ENCODE measurements around the gene ZNF75A.

The ZNF75A gene

GRCh38 chr16:3304370-3304769 lies 927 bp upstream of the ZNF75A start:
- H3K4me2 ChIP-seq (ENCODE audit: low read depth, low read length): peak overlapping the region; percentile 89
- no peaks in the 10 kb centered on the region for H3K27me3 ChIP-seq (replicated peaks; ENCODE audit: insufficient read depth, low read length)
- peaks cover 10% of the 10 kb centered on the region; the same call in 1 of the 2 replicates for H3K4me1 ChIP-seq (ENCODE audit: low read length)
- peaks cover 5% of the 10 kb centered on the region for H3K79me2 ChIP-seq (ENCODE audit: low read length)
- no peaks in the 10 kb centered on the region for H3K9me3 ChIP-seq (replicated peaks; ENCODE audit: insufficient read depth, low read length)
- H3K9me2 ChIP-seq (replicated peaks; ENCODE audit: insufficient read depth, low read length): no peaks in the 10 kb centered on the region
- peaks cover 14% of the 10 kb centered on the region for H3K36me3 ChIP-seq (replicated peaks; ENCODE audit: insufficient read depth, low read length)
- DNase-seq: no peak
- TF ChIP-seq EZH2 (optimal IDR thresholded peaks at IDR 0.05; ENCODE audit: low read depth, low read length) (no peak), CTCF (IDR thresholded peaks at IDR 0.05; ENCODE audit: low read length) (no peak), EZH2phosphoT487 (IDR thresholded peaks at IDR 0.05; ENCODE audit: low read length) (no peak)
- H3K4me3 ChIP-seq (ENCODE audit: low read length): peak overlapping the region; percentile 72
- no peaks in the 10 kb centered on the region for H3F3A ChIP-seq (ENCODE audit: insufficient read depth, low read length)
- no peak overlapping the region for H3K27ac ChIP-seq (ENCODE audit: low read length)
- no peaks in the 10 kb centered on the region for H4K20me1 ChIP-seq (ENCODE audit: insufficient read depth, low read length)
- peak overlapping the region; percentile 91 for H2AFZ ChIP-seq (ENCODE audit: low read length)
- H3K9ac ChIP-seq (ENCODE audit: low read length): no peak overlapping the region

- Histone ChIP-seq H2AFZ (ENCODE audit: low read length) (peak overlapping the region; percentile 91), H4K20me1 (ENCODE audit: insufficient read depth, low read length) (no peaks in the 10 kb centered on the region), H3K27me3 (replicated peaks; ENCODE audit: insufficient read depth, low read length) (no peaks in the 10 kb centered on the region), H3K9ac (ENCODE audit: low read length) (peak overlapping the region; percentile 76; the same call in 1 of the 2 replicates), H3F3A (ENCODE audit: insufficient read depth, low read length) (no peaks in the 10 kb centered on the region), H3K27ac (ENCODE audit: low read length) (peak overlapping the region; percentile 75; the same call in 1 of the 2 replicates), H3K36me3 (replicated peaks; ENCODE audit: insufficient read depth, low read length) (peaks cover 14% of the 10 kb centered on the region), H3K4me1 (ENCODE audit: low read length) (peaks cover 10% of the 10 kb centered on the region; the same call in 1 of the 2 replicates), H3K4me2 (ENCODE audit: low read depth, low read length) (peak overlapping the region; percentile 89), H3K4me3 (ENCODE audit: low read length) (peak overlapping the region; percentile 72), H3K9me2 (replicated peaks; ENCODE audit: insufficient read depth, low read length) (no peaks in the 10 kb centered on the region), H3K9me3 (replicated peaks; ENCODE audit: insufficient read depth, low read length) (no peaks in the 10 kb centered on the region), H3K79me2 (ENCODE audit: low read length) (peaks cover 5% of the 10 kb centered on the region)
- DNase-seq: no peak
- TF ChIP-seq EZH2 (optimal IDR thresholded peaks at IDR 0.05; ENCODE audit: low read depth, low read length) (no peak), EZH2phosphoT487 (IDR thresholded peaks at IDR 0.05; ENCODE audit: low read length) (no peak), CTCF (IDR thresholded peaks at IDR 0.05; ENCODE audit: low read length) (no peak)
These were observed 781 bp downstream of the ZNF75A start for GRCh38 chr16:3306078-3306477.

- no peaks in the 10 kb centered on the region for H3F3A ChIP-seq (ENCODE audit: insufficient read depth, low read length)
- TF ChIP-seq EZH2 (optimal IDR thresholded peaks at IDR 0.05; ENCODE audit: low read depth, low read length) (no peak), CTCF (IDR thresholded peaks at IDR 0.05; ENCODE audit: low read length) (no peak), EZH2phosphoT487 (IDR thresholded peaks at IDR 0.05; ENCODE audit: low read length) (no peak)
- no peak overlapping the region for H3K9ac ChIP-seq (ENCODE audit: low read length)
- H3K9me2 ChIP-seq (replicated peaks; ENCODE audit: insufficient read depth, low read length): no peaks in the 10 kb centered on the region
- H3K9me3 ChIP-seq (replicated peaks; ENCODE audit: insufficient read depth, low read length): no peaks in the 10 kb centered on the region
- H3K4me2 ChIP-seq (ENCODE audit: low read depth, low read length): no peak overlapping the region
- no peak overlapping the region for H2AFZ ChIP-seq (ENCODE audit: low read length)
- no peak overlapping the region for H3K4me3 ChIP-seq (ENCODE audit: low read length)
- DNase-seq: no peak
- H3K27ac ChIP-seq (ENCODE audit: low read length): no peak overlapping the region
- no peaks in the 10 kb centered on the region for H3K4me1 ChIP-seq (ENCODE audit: low read length)
- H4K20me1 ChIP-seq (ENCODE audit: insufficient read depth, low read length): no peaks in the 10 kb centered on the region
- no peaks in the 10 kb centered on the region for H3K79me2 ChIP-seq (ENCODE audit: low read length)
- H3K36me3 ChIP-seq (replicated peaks; ENCODE audit: insufficient read depth, low read length): peaks cover 14% of the 10 kb centered on the region
- no peaks in the 10 kb centered on the region for H3K27me3 ChIP-seq (replicated peaks; ENCODE audit: insufficient read depth, low read length)
These were observed 6.2 kb downstream of the ZNF75A start for GRCh38 chr16:3311496-3311895.
